DOHH2 (cell line): ENCODE data around the gene SLC2A4.
A peak's percentile ranks its signal among the peaks of the same experiment; 100 is the strongest.

Experiments
- H3F3A ChIP-seq: fragments of 200-600 bp; sonication (generic), shearing (Covaris generic); 2 replicates; pipeline ENCODE4 v1.6.0; 2016; ENCODE audit warnings: antibody characterized with exemption, mild to moderate bottlenecking; ENCODE audit not compliant: control insufficient read depth, insufficient read depth
- H3K27ac ChIP-seq: fragments of 200-600 bp; sonication (generic); 2 replicates; pipeline ENCODE4 v1.5.1; 2014; ENCODE audit warnings: low read depth, mild to moderate bottlenecking, low read length, moderate library complexity
- H3K27me3 ChIP-seq: fragments of 200-600 bp; sonication (generic); 2 replicates; pipeline ENCODE4 v1.6.1; 2014; ENCODE audit warnings: mild to moderate bottlenecking, low read length, mixed read lengths; ENCODE audit not compliant: control insufficient read depth
- H3K36me3 ChIP-seq: fragments of 200-600 bp; sonication (generic); 2 replicates; pipeline ENCODE4 v1.6.1; 2014; ENCODE audit warnings: mild to moderate bottlenecking, low read length, moderate library complexity, mixed read lengths; ENCODE audit not compliant: control insufficient read depth
- H3K4me1 ChIP-seq: fragments of 200-600 bp; sonication (generic); 2 replicates; pipeline ENCODE4 v1.6.1; 2014; ENCODE audit warnings: mild to moderate bottlenecking, low read length, mixed read lengths; ENCODE audit not compliant: control insufficient read depth
- H3K4me2 ChIP-seq: fragments of 200-600 bp; sonication (generic); 2 replicates; pipeline ENCODE4 v1.6.0; 2014; ENCODE audit warnings: mild to moderate bottlenecking, low read length, moderate library complexity
- H3K4me3 ChIP-seq: fragments of 200-600 bp; sonication (generic); 2 replicates; pipeline ENCODE4 v1.5.1; 2014; ENCODE audit warnings: mild to moderate bottlenecking, low read length, mixed read lengths
- H3K79me2 ChIP-seq: fragments of 200-600 bp; sonication (generic); 2 replicates; pipeline ENCODE4 v1.6.1; 2014; ENCODE audit warnings: mild to moderate bottlenecking, low read length, mixed read lengths; ENCODE audit not compliant: control insufficient read depth
- H3K9me2 ChIP-seq: fragments of 200-600 bp; sonication (generic); replicated peaks from 2 replicates; pipeline ENCODE4 v1.6.1; 2014; ENCODE audit warnings: mild to moderate bottlenecking, low read length, mixed read lengths; ENCODE audit not compliant: control insufficient read depth
- H3K9me3 ChIP-seq: fragments of 200-600 bp; sonication (generic); 2 replicates; pipeline ENCODE4 v1.6.1; 2014; ENCODE audit warnings: antibody characterized with exemption, low read length, mixed read lengths; ENCODE audit not compliant: control insufficient read depth, insufficient read depth
- H4K20me1 ChIP-seq: fragments of 200-600 bp; sonication (generic); 2 replicates; pipeline ENCODE4 v1.6.0; 2014; ENCODE audit warnings: low read depth, mild to moderate bottlenecking, antibody characterized with exemption, low read length, moderate library complexity; ENCODE audit not compliant: control insufficient read depth, insufficient read depth
- CTCF ChIP-seq: fragments of 200-600 bp; sonication (generic); IDR thresholded peaks from one replicate; pipeline ENCODE4 v1.5.1; 2014; ENCODE audit warnings: antibody characterized with exemption, mild to moderate bottlenecking, low read depth, low read length; ENCODE audit not compliant: poor library complexity, severe bottlenecking
- EZH2phosphoT487 ChIP-seq: fragments of 200-600 bp; sonication (generic); IDR thresholded peaks from 2 replicates; pipeline ENCODE4 v1.6.1; 2017; ENCODE audit warnings: borderline replicate concordance, mild to moderate bottlenecking, antibody characterized with exemption, low read length, moderate library complexity, mixed read lengths

The SLC2A4 gene

GRCh38 chr17:7246779-7247178 is 34.7 kb upstream of the SLC2A4 start:
- Histone ChIP-seq H4K20me1 (peaks cover 13% of the 10 kb centered on the region; the same call in 1 of the 2 replicates), H3K9me3 (no peaks in the 10 kb centered on the region), H3F3A (peaks cover 26% of the 10 kb centered on the region), H3K79me2 (peaks cover 65% of the 10 kb centered on the region), H3K4me3 (no peak overlapping the region), H3K27me3 (no peaks in the 10 kb centered on the region), H3K4me2 (no peak overlapping the region), H3K9me2 (no peaks in the 10 kb centered on the region), H3K36me3 (peaks cover 62% of the 10 kb centered on the region), H3K4me1 (peaks cover 27% of the 10 kb centered on the region), H3K27ac (no peak overlapping the region)
- TF ChIP-seq CTCF, result no peak
- no peak for TF ChIP-seq EZH2phosphoT487

GRCh38 chr17:7248796-7249195 is 32.7 kb upstream of the SLC2A4 start:
- peaks cover 21% of the 10 kb centered on the region for H3F3A ChIP-seq
- H3K27me3 ChIP-seq, result no peaks in the 10 kb centered on the region
- H3K4me2 ChIP-seq, result peak overlapping the region; percentile 97
- peaks cover 61% of the 10 kb centered on the region for H3K36me3 ChIP-seq
- H3K4me3 ChIP-seq, result 0 out of 2 replicates have a peak overlapping the region, but pooled peaks have one; percentile 88
- H3K79me2 ChIP-seq, result peaks cover 71% of the 10 kb centered on the region
- no peaks in the 10 kb centered on the region for H3K9me2 ChIP-seq
- TF ChIP-seq CTCF (no peak), EZH2phosphoT487 (no peak)
- peaks cover 13% of the 10 kb centered on the region; the same call in 1 of the 2 replicates for H4K20me1 ChIP-seq
- no peaks in the 10 kb centered on the region for H3K9me3 ChIP-seq
- H3K4me1 ChIP-seq, result peaks cover 25% of the 10 kb centered on the region
- no peak overlapping the region for H3K27ac ChIP-seq

GRCh38 chr17:7249214-7249613 is 32.3 kb upstream of the SLC2A4 start:
- no peak overlapping the region for H3K27ac ChIP-seq
- peaks cover 25% of the 10 kb centered on the region for H3K4me1 ChIP-seq
- TF ChIP-seq EZH2phosphoT487 (no peak), CTCF (no peak)
- peak overlapping the region; percentile 97 for H3K4me2 ChIP-seq
- peak overlapping the region; percentile 88 for H3K4me3 ChIP-seq
- H3K27me3 ChIP-seq, result no peaks in the 10 kb centered on the region
- no peaks in the 10 kb centered on the region for H3K9me3 ChIP-seq
- H3K79me2 ChIP-seq, result peaks cover 75% of the 10 kb centered on the region
- peaks cover 13% of the 10 kb centered on the region; the same call in 1 of the 2 replicates for H4K20me1 ChIP-seq
- no peaks in the 10 kb centered on the region for H3K9me2 ChIP-seq
- H3K36me3 ChIP-seq, result peaks cover 60% of the 10 kb centered on the region
- H3F3A ChIP-seq, result peaks cover 18% of the 10 kb centered on the region
